Progenitor cell of endocrine pancreas (in vitro differentiated cells): Measurements from ENCODE around the gene JUP. TPM values are rescaled to one million over a fixed set of nuclear protein-coding genes. Genes with fewer than 3 reads are reported as not detected.

Experiments
- DNase-seq: peaks from one replicate; pipeline ENCODE4 v3.0.0; 2021; ENCODE audit warnings: low spot score; ENCODE audit not compliant: unreplicated experiment
- H3K27ac Mint-ChIP-seq: 2 replicates; pipeline ENCODE4 v1.8.0; 2021; ENCODE audit warnings: mild to moderate bottlenecking, moderate library complexity, mixed read lengths
- H3K27me3 Mint-ChIP-seq: 2 replicates; pipeline ENCODE4 v1.8.0; 2021; ENCODE audit warnings: mixed read lengths
- H3K36me3 Mint-ChIP-seq: 2 replicates; pipeline ENCODE4 v1.8.0; 2022; ENCODE audit warnings: mixed read lengths; ENCODE audit not compliant: insufficient read depth
- H3K4me1 Mint-ChIP-seq: 2 replicates; pipeline ENCODE4 v1.8.0; 2021; ENCODE audit warnings: low read depth, mixed read lengths
- H3K4me3 Mint-ChIP-seq: 2 replicates; pipeline ENCODE4 v1.8.0; 2021; ENCODE audit warnings: low read depth, mild to moderate bottlenecking, moderate library complexity, mixed read lengths
- H3K9me3 Mint-ChIP-seq: 2 replicates; pipeline ENCODE4 v1.8.0; 2021; ENCODE audit warnings: low read depth, mixed read lengths
- total RNA-seq: library from RNA; stranded (reverse); gene quantifications from 2 replicates; pipeline ENCODE4 v1.2.1, GENCODE V29; 2021
- TF ChIP-seq, protein P1 (sequence below): fragments of 200-600 bp; sonication (generic); IDR thresholded peaks from one replicate; pipeline ENCODE4 v1.5.0; 2021; ENCODE audit warnings: antibody characterized with exemption, mild to moderate bottlenecking; ENCODE audit not compliant: unreplicated experiment

Gene JUP
- total RNA-seq, 1 donor from 2014 or later, result 195 TPM

DNA sequence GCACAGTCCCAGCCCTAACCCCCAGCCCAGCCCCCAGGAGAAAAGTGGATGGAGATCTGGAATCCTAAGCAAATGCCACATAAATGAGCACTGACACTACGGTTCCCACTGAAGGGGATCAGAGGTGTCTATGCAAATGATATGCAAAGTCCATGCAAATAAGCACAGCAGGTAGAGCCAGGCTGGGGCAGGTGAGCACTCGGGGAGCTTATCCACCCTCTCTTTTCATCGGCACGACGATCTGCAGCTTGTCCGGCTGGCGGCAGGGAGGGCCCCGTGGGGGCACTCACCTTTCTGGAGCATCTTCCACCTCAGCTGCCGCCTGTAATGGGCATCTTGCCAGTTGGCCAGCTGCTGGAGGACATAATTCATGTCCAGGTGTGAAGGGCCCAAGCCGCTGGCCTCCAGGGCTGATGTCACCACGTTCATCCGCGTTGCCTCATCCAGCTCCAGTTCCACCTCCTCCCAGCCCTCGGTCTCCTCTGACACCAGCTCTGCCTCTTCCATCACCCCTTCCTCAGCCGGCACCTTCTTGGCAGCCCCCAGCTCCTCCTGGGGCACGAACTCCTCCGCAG, 61.9 kb downstream of the JUP start:
- Mint-ChIP-seq H3K36me3 (no peaks in the 10 kb centered on the region), H3K27ac (no peak overlapping the region), H3K4me1 (no peaks in the 10 kb centered on the region), H3K4me3 (no peak overlapping the region), H3K9me3 (no peaks in the 10 kb centered on the region), H3K27me3 (no peaks in the 10 kb centered on the region)
- DNase-seq, result no peak
- TF ChIP-seq, protein P1, sequence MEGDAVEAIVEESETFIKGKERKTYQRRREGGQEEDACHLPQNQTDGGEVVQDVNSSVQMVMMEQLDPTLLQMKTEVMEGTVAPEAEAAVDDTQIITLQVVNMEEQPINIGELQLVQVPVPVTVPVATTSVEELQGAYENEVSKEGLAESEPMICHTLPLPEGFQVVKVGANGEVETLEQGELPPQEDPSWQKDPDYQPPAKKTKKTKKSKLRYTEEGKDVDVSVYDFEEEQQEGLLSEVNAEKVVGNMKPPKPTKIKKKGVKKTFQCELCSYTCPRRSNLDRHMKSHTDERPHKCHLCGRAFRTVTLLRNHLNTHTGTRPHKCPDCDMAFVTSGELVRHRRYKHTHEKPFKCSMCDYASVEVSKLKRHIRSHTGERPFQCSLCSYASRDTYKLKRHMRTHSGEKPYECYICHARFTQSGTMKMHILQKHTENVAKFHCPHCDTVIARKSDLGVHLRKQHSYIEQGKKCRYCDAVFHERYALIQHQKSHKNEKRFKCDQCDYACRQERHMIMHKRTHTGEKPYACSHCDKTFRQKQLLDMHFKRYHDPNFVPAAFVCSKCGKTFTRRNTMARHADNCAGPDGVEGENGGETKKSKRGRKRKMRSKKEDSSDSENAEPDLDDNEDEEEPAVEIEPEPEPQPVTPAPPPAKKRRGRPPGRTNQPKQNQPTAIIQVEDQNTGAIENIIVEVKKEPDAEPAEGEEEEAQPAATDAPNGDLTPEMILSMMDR, result no peak

DNA sequence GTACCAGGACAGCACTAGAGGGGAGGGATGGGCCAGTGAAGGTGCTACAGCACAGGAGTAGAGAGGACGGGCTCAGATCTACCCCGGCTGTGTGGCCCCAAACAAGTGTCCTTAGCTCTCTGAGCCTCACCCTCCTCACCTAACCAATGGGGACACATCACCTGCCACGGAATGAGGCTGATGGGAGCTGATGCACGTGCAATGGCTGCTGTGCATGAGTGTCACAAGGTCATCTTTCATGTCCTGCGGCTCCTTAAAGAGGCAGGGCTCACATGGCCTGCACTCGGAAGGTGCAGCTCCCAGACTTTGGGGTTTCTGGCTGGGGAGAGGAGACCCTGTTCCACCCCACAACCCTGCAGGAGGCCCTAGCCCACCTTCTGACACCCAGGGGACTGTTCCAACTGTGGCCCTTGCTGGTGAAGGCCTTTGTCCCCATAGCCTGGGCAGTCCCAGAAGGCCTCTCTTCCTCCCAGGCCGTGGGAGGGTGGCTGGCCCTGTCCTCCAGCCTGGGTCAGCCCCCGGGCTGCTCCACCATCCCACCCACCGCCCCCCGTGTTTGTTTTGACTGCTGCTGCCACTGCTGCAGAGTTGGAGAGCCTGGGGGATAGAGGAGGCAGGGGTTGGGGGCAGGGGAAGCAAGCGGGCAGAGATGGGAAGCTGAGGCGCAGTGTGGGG, 62.6 kb downstream of the JUP start:
- Mint-ChIP-seq H3K9me3 (no peaks in the 10 kb centered on the region), H3K36me3 (no peaks in the 10 kb centered on the region), H3K4me1 (no peaks in the 10 kb centered on the region), H3K27ac (no peak overlapping the region), H3K4me3 (no peak overlapping the region), H3K27me3 (no peaks in the 10 kb centered on the region)
- no peak for DNase-seq
- TF ChIP-seq, protein P1, result no peak

DNA sequence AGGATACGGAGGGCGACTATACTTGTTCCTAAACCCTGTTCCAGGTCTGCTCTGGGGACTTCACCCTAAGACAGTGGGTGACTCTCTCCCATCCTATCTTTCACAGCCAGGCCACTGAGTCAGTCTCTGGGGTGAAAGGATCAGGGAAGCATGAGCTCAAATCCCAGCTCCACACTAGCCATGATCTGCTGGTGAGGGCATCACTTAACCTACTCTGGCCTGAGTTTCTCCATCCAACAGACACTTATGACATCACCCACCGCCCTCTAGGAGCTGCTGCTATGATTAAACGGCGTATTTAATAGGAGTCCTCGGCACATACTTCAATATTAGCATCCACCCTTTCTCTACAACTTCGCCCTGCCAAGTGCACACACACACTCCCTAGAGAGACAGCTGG, 64.3 kb downstream of the JUP start:
- Mint-ChIP-seq H3K27ac (no peak overlapping the region), H3K27me3 (peaks cover 3% of the 10 kb centered on the region), H3K4me1 (no peaks in the 10 kb centered on the region), H3K36me3 (no peaks in the 10 kb centered on the region), H3K9me3 (no peaks in the 10 kb centered on the region), H3K4me3 (no peak overlapping the region)
- TF ChIP-seq, protein P1, result no peak
- DNase-seq, result no peak

DNA sequence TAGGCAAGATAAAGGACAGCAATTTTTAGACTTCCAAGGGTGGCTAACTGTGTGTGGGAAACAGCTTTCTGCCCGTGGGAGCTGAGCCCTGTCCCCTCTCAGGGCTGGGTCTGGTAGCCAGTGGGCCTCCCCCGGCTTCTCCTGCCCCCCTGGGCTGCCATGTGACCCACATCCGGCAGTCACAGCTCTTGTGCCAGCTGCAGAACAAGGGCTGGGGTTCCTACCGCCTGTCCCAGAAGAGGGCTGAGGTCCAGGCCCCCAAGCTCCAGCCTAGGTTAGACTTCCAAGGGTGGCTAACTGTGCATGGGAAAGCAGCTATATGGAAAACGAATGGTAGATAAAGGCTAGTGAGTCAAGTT, 68.2 kb downstream of the JUP start:
- Mint-ChIP-seq H3K36me3 (no peaks in the 10 kb centered on the region), H3K27ac (no peak overlapping the region), H3K9me3 (no peaks in the 10 kb centered on the region), H3K4me3 (no peak overlapping the region), H3K4me1 (no peaks in the 10 kb centered on the region), H3K27me3 (peaks cover 9% of the 10 kb centered on the region)
- TF ChIP-seq, protein P1, result no peak
- DNase-seq, result no peak

DNA sequence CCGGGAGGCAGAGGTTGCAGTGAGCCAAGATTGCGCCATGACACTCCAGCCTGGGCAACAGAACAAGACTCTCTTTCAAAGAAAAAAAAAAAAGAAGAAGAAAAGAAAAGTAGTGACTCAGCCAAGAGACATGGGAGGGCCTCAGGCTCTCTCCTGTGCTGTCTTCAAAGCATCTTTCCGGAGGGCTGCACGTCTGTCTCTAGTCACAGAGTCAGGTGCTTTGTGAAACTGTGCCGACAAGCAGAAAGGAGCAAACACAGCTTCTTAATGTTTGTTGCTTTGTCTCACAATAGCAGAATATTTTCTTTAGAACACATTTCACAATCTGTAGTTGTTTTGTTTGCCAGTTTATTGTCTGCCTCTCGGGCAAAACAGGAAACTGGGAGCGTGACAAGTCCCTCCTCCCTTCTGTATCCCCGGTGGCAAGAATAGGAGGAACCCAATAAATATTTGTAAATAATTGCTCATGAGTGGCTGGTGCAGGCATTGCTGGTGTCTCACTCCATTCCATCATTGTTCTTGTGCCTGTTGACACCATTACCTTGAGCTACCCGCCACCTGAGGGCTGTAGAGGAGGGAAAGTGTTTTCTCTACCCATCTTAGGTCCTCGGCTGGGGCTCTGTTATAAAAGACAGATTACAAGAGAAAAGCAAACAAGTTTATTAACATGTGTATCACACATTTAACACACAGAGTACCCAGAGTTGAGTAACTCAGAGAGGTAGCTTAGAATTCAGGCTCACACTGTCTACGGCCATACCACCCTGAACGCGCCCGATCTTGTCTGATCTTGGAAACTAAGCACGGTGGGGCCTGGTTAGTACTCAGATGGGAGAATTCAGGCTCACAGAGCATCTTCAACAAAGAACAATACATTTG, 68.9 kb downstream of the JUP start:
- Mint-ChIP-seq H3K36me3 (no peaks in the 10 kb centered on the region), H3K4me3 (no peak overlapping the region), H3K27ac (no peak overlapping the region), H3K9me3 (no peaks in the 10 kb centered on the region), H3K4me1 (no peaks in the 10 kb centered on the region), H3K27me3 (peaks cover 9% of the 10 kb centered on the region)
- TF ChIP-seq, protein P1, result no peak
- no peak for DNase-seq
